ENCODE data around the gene SCUBE1. TPM values are rescaled to one million over a fixed set of nuclear protein-coding genes. Genes with fewer than 3 reads are reported as not detected.
"Not testable (repeated sequence)": the region's sequence is repeated elsewhere in the genome, so short reads cannot be mapped to it uniquely, and the experiment has no call there.

SCUBE1 gene
- polyA plus RNA-seq, 1 experiment, result not detected

DNA sequence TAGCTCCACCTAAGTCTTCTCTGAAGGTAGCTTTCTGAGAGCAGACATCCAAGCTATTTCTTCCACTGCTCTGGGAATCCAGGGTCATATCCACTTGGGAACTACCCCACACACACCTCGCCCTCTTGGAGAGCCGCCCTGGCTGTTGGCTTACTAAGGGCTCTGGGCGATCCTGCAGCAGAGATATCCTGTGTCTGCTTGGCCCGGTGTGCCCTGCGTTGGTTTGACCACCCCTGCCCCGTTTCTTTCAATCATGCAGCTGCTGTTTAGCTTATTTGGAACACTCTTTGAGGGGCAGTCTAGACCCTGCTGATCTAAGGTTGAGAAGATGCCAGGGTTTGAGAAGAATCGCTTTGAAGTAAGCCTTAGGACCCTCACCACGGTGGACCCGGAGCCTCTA lies 17.4 kb upstream of the SCUBE1 start:
- DNase-seq (ENCODE audit: low read depth), result no peak
- TF ChIP-seq, protein P1, sequence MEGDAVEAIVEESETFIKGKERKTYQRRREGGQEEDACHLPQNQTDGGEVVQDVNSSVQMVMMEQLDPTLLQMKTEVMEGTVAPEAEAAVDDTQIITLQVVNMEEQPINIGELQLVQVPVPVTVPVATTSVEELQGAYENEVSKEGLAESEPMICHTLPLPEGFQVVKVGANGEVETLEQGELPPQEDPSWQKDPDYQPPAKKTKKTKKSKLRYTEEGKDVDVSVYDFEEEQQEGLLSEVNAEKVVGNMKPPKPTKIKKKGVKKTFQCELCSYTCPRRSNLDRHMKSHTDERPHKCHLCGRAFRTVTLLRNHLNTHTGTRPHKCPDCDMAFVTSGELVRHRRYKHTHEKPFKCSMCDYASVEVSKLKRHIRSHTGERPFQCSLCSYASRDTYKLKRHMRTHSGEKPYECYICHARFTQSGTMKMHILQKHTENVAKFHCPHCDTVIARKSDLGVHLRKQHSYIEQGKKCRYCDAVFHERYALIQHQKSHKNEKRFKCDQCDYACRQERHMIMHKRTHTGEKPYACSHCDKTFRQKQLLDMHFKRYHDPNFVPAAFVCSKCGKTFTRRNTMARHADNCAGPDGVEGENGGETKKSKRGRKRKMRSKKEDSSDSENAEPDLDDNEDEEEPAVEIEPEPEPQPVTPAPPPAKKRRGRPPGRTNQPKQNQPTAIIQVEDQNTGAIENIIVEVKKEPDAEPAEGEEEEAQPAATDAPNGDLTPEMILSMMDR (IDR thresholded peaks at IDR 0.05; ENCODE audit: insufficient read depth, low read depth, low read length), result no peak
- ChIA-PET CTCF (interaction anchor here (5.8 kb wide), 1 partner anchor 87 kb away, joined by 19 read pairs; no protein-coding TSS in a partner anchor), POLR2A (no interaction called here)
- H3K36me3 ChIP-seq (ENCODE audit: control insufficient read depth, insufficient read depth, low read length), result no peaks in the 10 kb centered on the region
- H3K27me3 ChIP-seq (ENCODE audit: control insufficient read depth, insufficient read depth, low read length), result no peaks in the 10 kb centered on the region; the same call in 1 of the 2 replicates
- H3K4me3 ChIP-seq (ENCODE audit: low read depth, low read length), result no peak overlapping the region

DNA sequence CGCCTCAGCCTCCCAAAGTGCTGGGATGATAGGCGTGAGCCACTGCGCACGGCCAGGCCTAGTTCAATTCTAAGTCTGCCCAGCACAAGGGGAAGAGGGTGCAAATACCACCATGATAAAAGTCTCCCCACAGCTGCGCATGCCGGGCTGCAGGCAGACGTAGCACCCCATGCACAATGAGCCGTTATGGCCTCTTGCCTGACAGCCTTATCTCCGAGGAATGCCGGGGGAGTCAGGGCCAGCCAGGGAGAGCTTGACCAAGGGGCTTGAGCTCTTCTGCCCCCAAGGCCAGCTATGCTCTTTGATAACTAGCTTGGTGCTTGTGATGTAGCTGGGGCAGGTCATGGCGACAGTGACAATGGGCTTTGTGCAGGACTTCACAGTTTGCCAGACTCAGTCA lies 13.7 kb upstream of the SCUBE1 start:
- ChIA-PET CTCF (interaction anchor here (5.7 to 5.8 kb wide), 2 partner anchors 10 to 83 kb away, joined by 19 to 28 read pairs; no protein-coding TSS in a partner anchor), POLR2A (no interaction called here)
- H3K36me3 ChIP-seq (ENCODE audit: control insufficient read depth, insufficient read depth, low read length), result no peaks in the 10 kb centered on the region
- H3K27me3 ChIP-seq (ENCODE audit: control insufficient read depth, insufficient read depth, low read length), result no peaks in the 10 kb centered on the region
- TF ChIP-seq, protein P1 (IDR thresholded peaks at IDR 0.05; ENCODE audit: insufficient read depth, low read depth, low read length), result no peak
- H3K4me3 ChIP-seq (ENCODE audit: low read depth, low read length), result no peak overlapping the region
- DNase-seq (ENCODE audit: low read depth), result no peak

DNA sequence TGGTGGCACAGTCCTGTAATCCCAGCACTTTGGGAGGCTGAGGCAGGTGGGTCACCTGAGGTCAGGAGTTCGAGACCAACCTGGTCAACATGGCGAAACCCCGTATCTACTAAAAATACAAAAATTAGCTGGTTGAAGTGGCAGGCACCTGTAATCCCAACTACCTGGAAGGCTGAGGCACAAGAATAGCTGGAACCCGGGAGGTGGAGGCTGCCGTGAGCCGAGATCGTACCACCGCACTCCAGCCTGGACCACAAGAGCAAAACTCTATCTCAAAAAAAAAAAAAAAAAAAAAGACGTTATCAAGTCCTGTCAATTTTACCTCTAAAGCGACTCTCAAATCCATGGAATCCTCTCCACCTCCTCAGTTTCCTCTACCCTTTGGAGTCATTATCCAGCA lies 12.5 kb upstream of the SCUBE1 start:
- H3K27me3 ChIP-seq (ENCODE audit: control insufficient read depth, insufficient read depth, low read length); H3K36me3 ChIP-seq (ENCODE audit: control insufficient read depth, insufficient read depth, low read length); DNase-seq (ENCODE audit: low read depth); POLR2A ChIA-PET; H3K4me3 ChIP-seq (ENCODE audit: low read depth, low read length): not testable (repeated sequence)
- CTCF ChIA-PET, result interaction anchor here (5.7 kb wide), 1 partner anchor 9 kb away, joined by 28 read pairs; no protein-coding TSS in a partner anchor

DNA sequence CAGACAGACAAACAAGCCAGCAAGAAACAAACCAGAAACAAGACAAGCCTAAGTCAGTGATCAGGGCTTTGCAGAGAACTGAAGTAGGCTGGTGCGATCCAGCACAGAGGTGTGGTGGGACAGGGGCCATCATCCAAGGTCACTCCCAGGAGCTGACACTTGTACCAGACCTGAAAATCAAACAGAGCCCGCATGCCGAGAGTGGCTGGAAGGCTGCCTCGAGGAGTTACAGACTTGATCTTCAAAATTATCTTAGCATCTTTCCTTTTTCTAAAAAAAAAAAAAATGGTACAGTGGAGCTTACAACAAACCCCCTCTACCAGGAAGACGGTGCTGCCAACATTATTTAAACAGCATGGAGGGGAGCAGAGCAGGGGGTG lies 8.8 kb upstream of the SCUBE1 start:
- TF ChIP-seq, protein P1 (IDR thresholded peaks at IDR 0.05; ENCODE audit: insufficient read depth, low read depth, low read length), result no peak

DNA sequence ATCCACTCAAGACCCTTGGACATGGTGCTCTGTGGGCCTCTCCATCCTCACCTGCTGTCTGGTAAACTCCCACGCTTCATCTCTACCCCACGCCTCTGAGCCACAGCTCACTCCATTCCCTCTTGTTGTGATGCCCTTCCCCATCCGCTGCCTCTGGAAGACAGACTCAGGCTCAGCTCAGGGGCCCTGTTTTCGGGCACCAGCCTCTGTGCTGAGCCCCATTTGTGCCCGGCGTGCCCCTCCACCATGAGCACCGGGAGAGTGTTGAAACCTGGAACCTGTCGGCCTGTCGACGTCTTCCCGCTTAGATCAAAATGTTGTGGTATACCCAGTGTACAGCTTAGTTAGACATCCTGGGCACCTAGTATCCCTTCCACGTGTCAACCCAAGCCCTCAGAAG lies 6.5 kb upstream of the SCUBE1 start:
- TF ChIP-seq, protein P1 (IDR thresholded peaks at IDR 0.05; ENCODE audit: insufficient read depth, low read depth, low read length), result no peak
- CTCF ChIA-PET, result interaction anchor here (0.9 to 2.1 kb wide), 2 partner anchors 67 to 76 kb away, joined by 3 to 17 read pairs; no protein-coding TSS in a partner anchor
- no peak for DNase-seq (ENCODE audit: low read depth)
- H3K36me3 ChIP-seq (ENCODE audit: control insufficient read depth, insufficient read depth, low read length), result no peaks in the 10 kb centered on the region
- POLR2A ChIA-PET, result no interaction called here
- no peak overlapping the region for H3K4me3 ChIP-seq (ENCODE audit: low read depth, low read length)
- H3K27me3 ChIP-seq (ENCODE audit: control insufficient read depth, insufficient read depth, low read length), result peaks cover 9% of the 10 kb centered on the region

More for the DNA sequence above, 8.8 kb upstream of the SCUBE1 start:
- Histone ChIP-seq H3K27me3 (ENCODE audit: control insufficient read depth, insufficient read depth, low read length) (no peaks in the 10 kb centered on the region), H3K4me3 (ENCODE audit: low read depth, low read length) (no peak overlapping the region), H3K36me3 (ENCODE audit: control insufficient read depth, insufficient read depth, low read length) (no peaks in the 10 kb centered on the region)
- CTCF ChIA-PET, result interaction anchor here (1.4 to 1.9 kb wide), 2 partner anchors 34 to 78 kb away, joined by 4 to 16 read pairs; no protein-coding TSS in a partner anchor
- DNase-seq (ENCODE audit: low read depth), result no peak
- POLR2A ChIA-PET, result no interaction called here

DNA sequence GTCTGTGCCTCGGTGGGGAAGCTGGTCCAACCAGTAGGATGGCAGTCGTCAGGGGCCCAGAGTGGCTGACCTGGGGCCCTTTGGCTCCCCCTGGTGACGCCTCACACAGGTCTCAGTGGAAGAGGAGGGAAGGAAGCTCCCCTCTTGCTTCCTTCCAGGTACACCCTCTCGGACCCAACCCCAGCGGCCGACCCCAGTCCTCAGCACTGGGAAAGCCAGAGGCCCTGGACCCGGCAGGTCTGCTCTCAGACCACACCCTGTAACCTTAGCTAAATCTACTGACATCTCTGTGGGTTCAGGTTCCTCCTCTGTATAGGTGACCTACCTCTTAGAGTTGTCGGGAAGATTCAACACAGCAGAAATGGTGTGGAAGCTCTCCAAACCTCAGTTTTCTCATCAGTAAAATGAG lies 3.4 kb upstream of the SCUBE1 start:
- peaks cover 26% of the 10 kb centered on the region for H3K27me3 ChIP-seq (ENCODE audit: control insufficient read depth, insufficient read depth, low read length)
- H3K4me3 ChIP-seq (ENCODE audit: low read depth, low read length), result no peak overlapping the region
- TF ChIP-seq, protein P1 (IDR thresholded peaks at IDR 0.05; ENCODE audit: insufficient read depth, low read depth, low read length), result peak; percentile 75
- CTCF ChIA-PET, result interaction anchor here (0.6 to 9.6 kb wide), 35 partner anchors 9 to 118 kb away, joined by 3 to 264 read pairs (median 5); no protein-coding TSS in a partner anchor
- POLR2A ChIA-PET, result no interaction called here
- H3K36me3 ChIP-seq (ENCODE audit: control insufficient read depth, insufficient read depth, low read length), result no peaks in the 10 kb centered on the region
- DNase-seq (ENCODE audit: low read depth), result no peak

All from BJ (cell line).